Activated CD4-positive, alpha-beta T cell treated with anti-CD3 and anti-CD28 coated beads, Interleukin-2, amount 50 U/mL, for 16 hours (primary cell): ENCODE results near the gene ARHGEF35.
"Not testable (repeated sequence)": the region's sequence is repeated elsewhere in the genome, so short reads cannot be mapped to it uniquely, and the experiment has no call there.

Experiments
- DNase-seq: peaks from one replicate; pipeline ENCODE4 v3.0.0-alpha.2; 2020

ARHGEF35 gene

GRCh38 chr7:144195212-144195872 lies at the start of gene ARHGEF35:
TSS of gene ARHGEF35 (minus strand) at chr7:144195833. CDS start at chr7:144188383, 7,450 bp downstream.
- DNase-seq: not testable (repeated sequence)

GRCh38 chr7:144245372-144245771 lies 49.7 kb upstream of the ARHGEF35 start:
- not testable (repeated sequence) for DNase-seq

GRCh38 chr7:144239365-144239764 lies 43.7 kb upstream of the ARHGEF35 start, which contains the start of gene OR2A42:
TSS of gene OR2A42 (minus strand) at chr7:144239605. CDS start at chr7:144232843, 6,762 bp downstream.
- not testable (repeated sequence) for DNase-seq

- DNase-seq: not testable (repeated sequence)
Measured at GRCh38 chr7:144238530-144239082, 43.0 kb upstream of the ARHGEF35 start.

- not testable (repeated sequence) for DNase-seq
Measured at GRCh38 chr7:144233039-144233438, 37.4 kb upstream of the ARHGEF35 start.

GRCh38 chr7:144231027-144231426 lies 35.4 kb upstream of the ARHGEF35 start:
- not testable (repeated sequence) for DNase-seq

GRCh38 chr7:144228810-144229209 lies 33.2 kb upstream of the ARHGEF35 start:
- DNase-seq: not testable (repeated sequence)

- DNase-seq: not testable (repeated sequence)
Measured at GRCh38 chr7:144226866-144227265, 31.2 kb upstream of the ARHGEF35 start.

- DNase-seq: not testable (repeated sequence)
Measured at GRCh38 chr7:144223675-144224074, 28.0 kb upstream of the ARHGEF35 start.

GRCh38 chr7:144220531-144220930 lies 24.9 kb upstream of the ARHGEF35 start:
- DNase-seq: not testable (repeated sequence)

- DNase-seq: not testable (repeated sequence)
Measured at GRCh38 chr7:144219149-144219548, 23.5 kb upstream of the ARHGEF35 start.

- DNase-seq: not testable (repeated sequence)
Measured at GRCh38 chr7:144218581-144218980, 22.9 kb upstream of the ARHGEF35 start.

- not testable (repeated sequence) for DNase-seq
Measured at GRCh38 chr7:144217200-144217599, 21.6 kb upstream of the ARHGEF35 start.

GRCh38 chr7:144205306-144205705 lies 9.7 kb upstream of the ARHGEF35 start:
- not testable (repeated sequence) for DNase-seq

- DNase-seq: not testable (repeated sequence)
Measured at GRCh38 chr7:144203086-144203485, 7.5 kb upstream of the ARHGEF35 start.

GRCh38 chr7:144201978-144202377 lies 6.3 kb upstream of the ARHGEF35 start:
- not testable (repeated sequence) for DNase-seq

GRCh38 chr7:144198934-144199333 lies 3.3 kb upstream of the ARHGEF35 start:
- not testable (repeated sequence) for DNase-seq

GRCh38 chr7:144194453-144194852 lies 1.2 kb downstream of the ARHGEF35 start:
- not testable (repeated sequence) for DNase-seq

- not testable (repeated sequence) for DNase-seq
Measured at GRCh38 chr7:144193782-144194181, 1.9 kb downstream of the ARHGEF35 start.

GRCh38 chr7:144188578-144189171 lies 7.0 kb downstream of the ARHGEF35 start:
- DNase-seq: not testable (repeated sequence)

- not testable (repeated sequence) for DNase-seq
Measured at GRCh38 chr7:144187848-144188247, 7.8 kb downstream of the ARHGEF35 start.

- not testable (repeated sequence) for DNase-seq
Measured at GRCh38 chr7:144183166-144183565, 12.5 kb downstream of the ARHGEF35 start, which contains the start of gene CTAGE4. TSS of gene CTAGE4 (plus strand) at chr7:144183466. CDS start at chr7:144183504, 38 bp downstream.

- not testable (repeated sequence) for DNase-seq
Measured at GRCh38 chr7:144179165-144179479, 16.5 kb downstream of the ARHGEF35 start.
